Sigmoid colon (tissue), 4 donors: ENCODE results near the gene ERG.

Source experiments
- EP300 ChIP-seq, 4 donors: sonication (generic); formaldehyde crosslinking; IDR thresholded peaks; one replicate each; pipeline ENCODE4 v1.6.1; 2017; ENCODE audit warnings: antibody characterized with exemption in 4 of 4
- POLR2A ChIP-seq, 2 donors: fragments of 450-650 bp; IDR thresholded peaks; one replicate each; pipeline ENCODE4 v1.6.1; 2016; ENCODE audit warnings: antibody characterized with exemption in 2 of 2, mild to moderate bottlenecking in 2 of 2, moderate library complexity in 2 of 2
- POLR2AphosphoS5 ChIP-seq, 4 donors: sonication (generic); formaldehyde crosslinking; IDR thresholded peaks; one replicate each; pipeline ENCODE4 v1.6.1; 2017; ENCODE audit warnings: antibody characterized with exemption in 4 of 4
- TF ChIP-seq, protein P1 (sequence below), 4 experiments: fragments of 450-650 bp in 3 of 4; fragments of 200-600 bp in 1 of 4; IDR thresholded peaks; one replicate each; pipeline ENCODE4 v1.5.1; 2016 to 2019; ENCODE audit warnings: antibody characterized with exemption in 4 of 4, mild to moderate bottlenecking in 3 of 4, moderate library complexity in 2 of 4

- TF ChIP-seq, protein P1, sequence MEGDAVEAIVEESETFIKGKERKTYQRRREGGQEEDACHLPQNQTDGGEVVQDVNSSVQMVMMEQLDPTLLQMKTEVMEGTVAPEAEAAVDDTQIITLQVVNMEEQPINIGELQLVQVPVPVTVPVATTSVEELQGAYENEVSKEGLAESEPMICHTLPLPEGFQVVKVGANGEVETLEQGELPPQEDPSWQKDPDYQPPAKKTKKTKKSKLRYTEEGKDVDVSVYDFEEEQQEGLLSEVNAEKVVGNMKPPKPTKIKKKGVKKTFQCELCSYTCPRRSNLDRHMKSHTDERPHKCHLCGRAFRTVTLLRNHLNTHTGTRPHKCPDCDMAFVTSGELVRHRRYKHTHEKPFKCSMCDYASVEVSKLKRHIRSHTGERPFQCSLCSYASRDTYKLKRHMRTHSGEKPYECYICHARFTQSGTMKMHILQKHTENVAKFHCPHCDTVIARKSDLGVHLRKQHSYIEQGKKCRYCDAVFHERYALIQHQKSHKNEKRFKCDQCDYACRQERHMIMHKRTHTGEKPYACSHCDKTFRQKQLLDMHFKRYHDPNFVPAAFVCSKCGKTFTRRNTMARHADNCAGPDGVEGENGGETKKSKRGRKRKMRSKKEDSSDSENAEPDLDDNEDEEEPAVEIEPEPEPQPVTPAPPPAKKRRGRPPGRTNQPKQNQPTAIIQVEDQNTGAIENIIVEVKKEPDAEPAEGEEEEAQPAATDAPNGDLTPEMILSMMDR (IDR thresholded peaks at IDR 0.05), result no peak
- TF ChIP-seq POLR2A (IDR thresholded peaks at IDR 0.05) (no peak), POLR2AphosphoS5 (IDR thresholded peaks at IDR 0.05) (no peak), EP300 (IDR thresholded peaks at IDR 0.05) (no peak)
Measured at GRCh38 chr21:38472412-38473108, 25.7 kb downstream of the ERG start.
